H1 (cell line): ENCODE results near the gene OR5H15. TPM values are rescaled to one million over a fixed set of nuclear protein-coding genes. Genes with fewer than 3 reads are reported as not detected.

Source experiments
- CBX5 ChIP-seq: fragments of 300-800, 300-1000 bp; sonication (generic); IDR thresholded peaks from 2 replicates; pipeline ENCODE4 v1.7.1; 2016; ENCODE audit warnings: antibody characterized with exemption, low read length, low read depth
- GABPA ChIP-seq: IDR thresholded peaks from 2 replicates; pipeline ENCODE4 v1.6.1; 2011; ENCODE audit warnings: mild to moderate bottlenecking, low read length, moderate library complexity, borderline replicate concordance; ENCODE audit not compliant: insufficient read depth
- POLR2AphosphoS5 ChIP-seq: IDR thresholded peaks from 2 replicates; pipeline ENCODE4 v1.6.1; 2011; ENCODE audit warnings: low read depth, low read length
- SP1 ChIP-seq: IDR thresholded peaks from 2 replicates; pipeline ENCODE4 v1.6.1; 2011; ENCODE audit warnings: low read depth, low read length
- TBP ChIP-seq: IDR thresholded peaks from 2 replicates; pipeline ENCODE4 v1.6.1; 2011; ENCODE audit warnings: low read depth, low read length, improper control_type of control experiment
- TCF12 ChIP-seq: IDR thresholded peaks from 2 replicates; pipeline ENCODE4 v1.6.1; 2011; ENCODE audit warnings: low read depth, mild to moderate bottlenecking, low read length
- polyA plus RNA-seq, 7 experiments: library from polyadenylated mRNA; depleted of rRNA in 3 of 7; stranded (reverse) in 5 of 7; unstranded in 2 of 7; fragments of >200 nt in 5 of 7; fragments of 200-250 nt in 2 of 7; gene quantifications; 1 replicate in 5 of 7; 2 replicates in 1 of 7; 4 replicates in 1 of 7; pipeline versions ENCODE4 v1.2.1 to v1.2.3, GENCODE V29; 2011 to 2013; ENCODE audit warnings: missing spikeins in 2 of 7, mixed read lengths in 2 of 7
- total RNA-seq: library from RNA; stranded (reverse); fragmentation: NEBNext Ultra II Directional; extraction: Animal tissue kit (Norgen Biotek cat#: 25700); gene quantifications from 2 replicates; pipeline ENCODE4 v1.2.1, GENCODE V29; 2021

OR5H15 gene
- total and polyA plus RNA-seq, 2 of the 8 experiments (the other 6 are each of a cell fraction or from before 2014, with no cell fraction given) = not detected

DNA sequence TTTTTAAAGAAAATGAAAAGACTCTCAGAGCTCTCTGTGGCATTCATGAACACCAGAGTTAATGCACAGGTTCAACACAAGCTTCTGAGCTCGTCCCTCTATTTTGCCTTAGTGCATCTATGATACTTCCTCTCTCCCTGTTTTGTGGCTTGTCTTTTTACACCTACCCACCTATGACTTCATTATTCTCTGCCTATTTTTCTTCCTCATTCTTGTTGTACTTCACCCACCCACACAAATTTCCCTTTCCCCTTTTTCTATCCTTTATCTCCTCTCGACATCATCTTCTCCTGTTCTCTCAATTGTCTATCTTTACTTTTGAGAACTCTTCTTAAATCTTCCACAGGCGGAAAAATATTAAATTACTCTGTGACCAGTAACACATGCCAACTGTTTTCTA, 48.6 kb downstream of the OR5H15 start (continued):
- TF ChIP-seq CBX5 = no peak
- TF ChIP-seq POLR2AphosphoS5 = no peak
- no peak for TF ChIP-seq SP1
- TF ChIP-seq TCF12 = no peak
- no peak for TF ChIP-seq GABPA
- TF ChIP-seq TBP = no peak

Other genes starting within 250 kb of the OR5H15 start
- gene RIOX2, start 194.3 kb upstream of the OR5H15 start, total RNA-seq = 15.5 and 16.4 TPM in 2 replicates
- 3.2 and 3.8 TPM in 2 replicates for gene RIOX2, start 194.3 kb upstream of the OR5H15 start, polyA plus RNA-seq (2011; rRNA removed)
- not detected in 2 replicates for gene GABRR3, start 131.4 kb upstream of the OR5H15 start, total RNA-seq
- not detected in 2 replicates for gene GABRR3, start 131.4 kb upstream of the OR5H15 start, polyA plus RNA-seq (2011; rRNA removed)
- gene OR5AC2, start 79.5 kb upstream of the OR5H15 start, total RNA-seq = not detected in 2 replicates
- not detected in 2 replicates for gene OR5AC2, start 79.5 kb upstream of the OR5H15 start, polyA plus RNA-seq (2011; rRNA removed)
- not detected in 2 replicates for gene OR5H1, start 36.0 kb upstream of the OR5H15 start, total RNA-seq
- gene OR5H1, start 36.0 kb upstream of the OR5H15 start, polyA plus RNA-seq (2011; rRNA removed) = not detected in 2 replicates
- gene OR5H14, start 19.2 kb upstream of the OR5H15 start, total RNA-seq = not detected in 2 replicates
- gene OR5H14, start 19.2 kb upstream of the OR5H15 start, polyA plus RNA-seq (2011; rRNA removed) = not detected in 2 replicates
- gene OR5H6, start 97.5 kb downstream of the OR5H15 start, total RNA-seq = not detected in 2 replicates
- 0.06 TPM in 1 of 2 replicates, not detected in the other for gene OR5H6, start 97.5 kb downstream of the OR5H15 start, polyA plus RNA-seq (2011; rRNA removed)
- gene OR5H2, start 115.8 kb downstream of the OR5H15 start, total RNA-seq = not detected in 2 replicates
- not detected in 2 replicates for gene OR5H2, start 115.8 kb downstream of the OR5H15 start, polyA plus RNA-seq (2011; rRNA removed)
- gene OR5K4, start 187.2 kb downstream of the OR5H15 start, total RNA-seq = not detected in 2 replicates
- not detected in 2 replicates for gene OR5K4, start 187.2 kb downstream of the OR5H15 start, polyA plus RNA-seq (2011; rRNA removed)
- not detected in 2 replicates for gene OR5K3, start 224.0 kb downstream of the OR5H15 start, total RNA-seq
- gene OR5K3, start 224.0 kb downstream of the OR5H15 start, polyA plus RNA-seq (2011; rRNA removed) = not detected in 2 replicates